Upper lobe of left lung (tissue), 6 donors: ENCODE results near the gene TM4SF20. TPM values are rescaled to one million over a fixed set of nuclear protein-coding genes. Genes with fewer than 3 reads are reported as not detected.

Experiments used
- ATAC-seq, 2 donors: fragments of 200-7000 bp; cut with Tn5 transposase; one replicate each; pipeline ENCODE4 v1.9.1; 2022; ENCODE audit warnings: mild to moderate bottlenecking in 2 of 2, moderate library complexity in 2 of 2; ENCODE audit not compliant: low FRiP score in 2 of 2
- DNase-seq, 2 donors: peaks; one replicate each; pipeline ENCODE4 v3.0.0-alpha.2; 2019 to 2020
- H3K27ac ChIP-seq, 4 donors: fragments of 200-600 bp; sonication (generic); one replicate each; pipeline ENCODE4 v1.5.1; 2016 to 2019
- H3K27me3 ChIP-seq, 4 donors: fragments of 200-600 bp; sonication (generic); one replicate each; pipeline ENCODE4 v1.5.1; 2017 to 2019
- H3K36me3 ChIP-seq, 4 donors: fragments of 200-600 bp; sonication (generic); one replicate each; pipeline ENCODE4 v1.5.1; 2016 to 2019
- H3K4me1 ChIP-seq, 4 donors: fragments of 200-600 bp; sonication (generic); one replicate each; pipeline ENCODE4 v1.5.1; 2018 to 2019
- H3K4me3 ChIP-seq, 4 donors: fragments of 200-600 bp; sonication (generic); one replicate each; pipeline ENCODE4 v1.5.1; 2017 to 2019; ENCODE audit warnings: mild to moderate bottlenecking in 2 of 4, moderate library complexity in 1 of 4
- H3K9me3 ChIP-seq, 4 donors: fragments of 200-600 bp; sonication (generic); one replicate each; pipeline ENCODE4 v1.5.1; 2018 to 2019
- CTCF ChIP-seq, 6 experiments: fragments of 450-650 bp in 4 of 6; fragments of 200-600 bp in 2 of 6; sonication (generic) in 2 of 6; IDR thresholded peaks; one replicate each; pipeline ENCODE4 v1.5.1; 2016 to 2019; ENCODE audit warnings: antibody characterized with exemption in 6 of 6
- EP300 ChIP-seq, 4 donors: sonication (generic); formaldehyde crosslinking; IDR thresholded peaks; one replicate each; pipeline ENCODE4 v1.5.1; 2017; ENCODE audit warnings: antibody characterized with exemption in 4 of 4, control low read depth in 2 of 4
- POLR2A ChIP-seq, 4 donors: fragments of 450-650 bp; IDR thresholded peaks; one replicate each; pipeline ENCODE4 v1.5.1; 2016 to 2017; ENCODE audit warnings: antibody characterized with exemption in 4 of 4, mild to moderate bottlenecking in 2 of 4
- POLR2AphosphoS5 ChIP-seq, 2 donors: sonication (generic); formaldehyde crosslinking; IDR thresholded peaks; one replicate each; pipeline ENCODE4 v1.5.1; 2017; ENCODE audit warnings: antibody characterized with exemption in 2 of 2
- WGBS, 2 donors: methylation state at CpG; one replicate each; pipeline ENCODE4 v1.1.5; 2017 to 2018; 5-methylcytosine and 5-hydroxymethylcytosine counted together
- total RNA-seq, 6 donors: library from RNA; depleted of rRNA in 4 of 6; stranded (reverse); fragments of >200 nt in 4 of 6; gene quantifications; one replicate each; pipeline versions ENCODE4 v1.1.0 to v1.2.1, GENCODE V29; 2016 to 2021
- donor health status: DM: no; HTN: no; CAD: no; lungs with moderate emphysema.
- donor health status: DM: no; HTN: yes; CAD: no; lungs with severe emphysema.

The TM4SF20 gene
- total RNA-seq, 6 donors from 2014 or later, result not detected

- Histone ChIP-seq H3K4me1 (peaks cover 7 to 16% (median 16%) of the 10 kb centered on the region in 4 donors), H3K9me3 (no peaks in the 10 kb centered on the region), H3K27ac (no peak overlapping the region), H3K36me3 (no peaks in the 10 kb centered on the region), H3K4me3 (no peak overlapping the region), H3K27me3 (no peaks in the 10 kb centered on the region)
- no peak for TF ChIP-seq CTCF (IDR thresholded peaks at IDR 0.05)
- no peak for TF ChIP-seq EP300 (IDR thresholded peaks at IDR 0.05)
- no peak for TF ChIP-seq POLR2AphosphoS5 (IDR thresholded peaks at IDR 0.05)
- no peak for TF ChIP-seq POLR2A (IDR thresholded peaks at IDR 0.05)
- ATAC-seq, result no peak
- no peak for DNase-seq
Measured at GRCh38 chr2:227402321-227402720, 23.2 kb upstream of the TM4SF20 start.

GRCh38 chr2:227401550-227401949 is 22.4 kb upstream of the TM4SF20 start:
- Histone ChIP-seq H3K27me3 (no peaks in the 10 kb centered on the region), H3K36me3 (no peaks in the 10 kb centered on the region), H3K4me3 (no peak overlapping the region), H3K27ac (no peak overlapping the region), H3K4me1 (peaks cover 0 to 8% (median 8%) of the 10 kb centered on the region in 4 donors), H3K9me3 (no peaks in the 10 kb centered on the region)
- TF ChIP-seq POLR2AphosphoS5 (IDR thresholded peaks at IDR 0.05) (no peak), CTCF (IDR thresholded peaks at IDR 0.05) (no peak), EP300 (IDR thresholded peaks at IDR 0.05) (no peak), POLR2A (IDR thresholded peaks at IDR 0.05) (no peak)
- ATAC-seq (no peak), DNase-seq (no peak)
- 83 to 84% methylated on average over 2 of the region's 2 CpGs for WGBS, 2 donors

- ATAC-seq (no peak), DNase-seq (no peak)
- H3K36me3 ChIP-seq, result no peaks in the 10 kb centered on the region
- H3K27me3 ChIP-seq, result no peaks in the 10 kb centered on the region
- no peak overlapping the region for H3K27ac ChIP-seq
- 80% methylated on average over 4 of the region's 4 CpGs for WGBS, 2 donors
- no peaks in the 10 kb centered on the region for H3K4me1 ChIP-seq
- H3K4me3 ChIP-seq, result no peak overlapping the region
- H3K9me3 ChIP-seq, result no peaks in the 10 kb centered on the region
- TF ChIP-seq POLR2AphosphoS5 (IDR thresholded peaks at IDR 0.05), result no peak
- no peak for TF ChIP-seq CTCF (IDR thresholded peaks at IDR 0.05)
- TF ChIP-seq POLR2A (IDR thresholded peaks at IDR 0.05), result no peak
- TF ChIP-seq EP300 (IDR thresholded peaks at IDR 0.05), result no peak
Measured at GRCh38 chr2:227398684-227399670, 19.9 kb upstream of the TM4SF20 start.

GRCh38 chr2:227397562-227397961 is 18.5 kb upstream of the TM4SF20 start:
- H3K27ac ChIP-seq, result no peak overlapping the region
- H3K36me3 ChIP-seq, result no peaks in the 10 kb centered on the region
- no peaks in the 10 kb centered on the region for H3K27me3 ChIP-seq
- 38 to 55% methylated on average over 4 of the region's 4 CpGs for WGBS, 2 donors
- ATAC-seq (no peak), DNase-seq (no peak)
- no peak for TF ChIP-seq EP300 (IDR thresholded peaks at IDR 0.05)
- H3K4me1 ChIP-seq, result no peaks in the 10 kb centered on the region
- H3K9me3 ChIP-seq, result no peaks in the 10 kb centered on the region
- no peak overlapping the region for H3K4me3 ChIP-seq

GRCh38 chr2:227395556-227395955 is 16.4 kb upstream of the TM4SF20 start:
- DNase-seq (no peak), ATAC-seq (peak in 1 of 2 donors; percentile 15)
- no peaks in the 10 kb centered on the region for H3K27me3 ChIP-seq
- H3K4me3 ChIP-seq, result no peak overlapping the region
- no peak overlapping the region for H3K27ac ChIP-seq
- H3K9me3 ChIP-seq, result no peaks in the 10 kb centered on the region
- TF ChIP-seq POLR2AphosphoS5 (IDR thresholded peaks at IDR 0.05) (no peak), EP300 (IDR thresholded peaks at IDR 0.05) (no peak), CTCF (IDR thresholded peaks at IDR 0.05) (no peak), POLR2A (IDR thresholded peaks at IDR 0.05) (no peak)
- no peaks in the 10 kb centered on the region for H3K4me1 ChIP-seq
- WGBS, 2 donors, result 55 to 58% methylated on average over 1 of the region's 1 CpG
- no peaks in the 10 kb centered on the region for H3K36me3 ChIP-seq
